K562 (cell line): ENCODE measurements around the gene TRIM33. TPM values are rescaled to one million over a fixed set of nuclear protein-coding genes. Genes with fewer than 3 reads are reported as not detected.

ENCODE experiments used
- ATAC-seq: fragments of 200-7000 bp; cut with Tn5 transposase; 3 replicates; pipeline ENCODE4 v1.9.1; 2020; ENCODE audit warnings: moderate library complexity
- BruUV-seq: library from RNA; stranded (reverse); fragments of 400-500 nt; replicated peaks from 2 replicates; lab custom pipeline; 2021; lab: Mats Ljungman, UMichigan
- CTCF ChIA-PET: fragments of 300-600 bp; formaldehyde crosslinking; extraction: SDS; loops from one replicate; lab custom pipeline; 2021; ENCODE audit warnings: low intra/inter-chr PET ratio; lab: Yijun Ruan, JAX
- POLR2A ChIA-PET: fragments of 300-600, 350-650 bp; sonication (Branson Sonifier 250); formaldehyde crosslinking; extraction: SDS; loops from one replicate; lab custom pipeline; 2021; ENCODE audit warnings: antibody characterized with exemption, inconsistent platforms; lab: Yijun Ruan, JAX
- DNase-seq, 4 experiments: peaks; one replicate each; pipeline versions ENCODE4 v3.0.0 to v3.0.0-alpha.2; 2011 to 2018; ENCODE audit warnings: low spot score in 3 of 4, mixed read lengths in 3 of 4; ENCODE audit errors: extremely low read depth in 1 of 4
- FAIRE-seq: peaks from 2 replicates; lab custom pipeline; 2011; peaks lifted over from hg19 to GRCh38; lab: Jason Lieb, UNC
- H2AFZ ChIP-seq: 2 replicates; pipeline ENCODE4 v1.6.0; 2011; ENCODE audit warnings: low read depth, low read length, control low read depth, inconsistent platforms
- H3K27ac ChIP-seq: fragments of 200-600 bp; 3 replicates; pipeline ENCODE4 v1.8.0; 2011; ENCODE audit warnings: low read depth, mild to moderate bottlenecking, control low read depth, inconsistent platforms, low read length, moderate library complexity, mixed read lengths; ENCODE audit errors: extremely low read depth
- H3K27me3 ChIP-seq, 2 experiments: fragments of 300-600 bp in 1 of 2; 2 replicates in 1 of 2; 3 replicates in 1 of 2; pipeline versions ENCODE4 v1.6.0 to v1.8.0; 2011; ENCODE audit warnings: inconsistent platforms in 2 of 2, low read length in 2 of 2, mild to moderate bottlenecking in 1 of 2, mixed read lengths in 1 of 2, moderate library complexity in 1 of 2; ENCODE audit not compliant: control insufficient read depth in 2 of 2, insufficient read depth in 2 of 2
- H3K36me3 ChIP-seq: fragments of 300-600 bp; 3 replicates; pipeline ENCODE4 v1.8.0; 2011; ENCODE audit warnings: mild to moderate bottlenecking, low read length, inconsistent platforms; ENCODE audit not compliant: control insufficient read depth, insufficient read depth
- H3K4me1 ChIP-seq, 2 experiments: fragments of 200-600 bp in 1 of 2; replicated peaks in 1 of 2; 2 replicates in 1 of 2; 3 replicates in 1 of 2; pipeline versions ENCODE4 v1.5.1 to v1.8.0; 2011; ENCODE audit warnings: inconsistent platforms in 2 of 2, low read length in 2 of 2, mild to moderate bottlenecking in 1 of 2, mixed read lengths in 1 of 2, moderate library complexity in 1 of 2; ENCODE audit not compliant: control insufficient read depth in 2 of 2, insufficient read depth in 2 of 2
- H3K4me2 ChIP-seq: 2 replicates; pipeline ENCODE4 v1.6.1; 2011; ENCODE audit warnings: low read length, control low read depth, inconsistent platforms, mixed read lengths; ENCODE audit not compliant: insufficient read depth
- H3K4me3 ChIP-seq: fragments of 200-600 bp; sonication (generic), shearing (Covaris generic); 2 replicates; pipeline ENCODE4 v1.5.1; 2016; ENCODE audit warnings: control low read depth, inconsistent platforms
- H3K79me2 ChIP-seq: fragments of 200-600 bp; 3 replicates; pipeline ENCODE4 v1.8.0; 2011; ENCODE audit warnings: low read length, inconsistent platforms; ENCODE audit not compliant: control insufficient read depth, insufficient read depth
- H3K9ac ChIP-seq, 2 experiments: 2 replicates each; pipeline versions ENCODE4 v1.6.0 to v1.6.1; 2011; ENCODE audit warnings: low read depth in 2 of 2, low read length in 2 of 2, control low read depth in 1 of 2, inconsistent platforms in 1 of 2, mild to moderate bottlenecking in 1 of 2, mixed read lengths in 1 of 2; ENCODE audit not compliant: insufficient read depth in 1 of 2
- H3K9me1 ChIP-seq: one replicate; pipeline ENCODE4 v1.6.0; 2011; ENCODE audit warnings: inconsistent platforms, mild to moderate bottlenecking, low read length, moderate library complexity; ENCODE audit not compliant: control insufficient read depth, insufficient read depth
- H3K9me3 ChIP-seq: replicated peaks from 2 replicates; pipeline ENCODE4 v1.5.1; 2011; ENCODE audit warnings: low read depth, low read length, inconsistent platforms; ENCODE audit not compliant: control insufficient read depth, insufficient read depth
- H4K20me1 ChIP-seq: replicated peaks from 2 replicates; pipeline ENCODE4 v1.6.1; 2011; ENCODE audit warnings: low read length, inconsistent platforms, mixed read lengths; ENCODE audit not compliant: control insufficient read depth, insufficient read depth
- HNRNPLL ChIP-seq: fragments of 200-400 bp; formaldehyde crosslinking; IDR thresholded peaks from 2 replicates; pipeline ENCODE4 v1.6.1; 2017; ENCODE audit warnings: low read length, low read depth, mild to moderate bottlenecking; ENCODE audit not compliant: poor library complexity, severe bottlenecking
- MIER1 ChIP-seq: fragments of 450-650 bp; IDR thresholded peaks from 2 replicates; pipeline ENCODE4 v1.6.1; 2016; ENCODE audit warnings: antibody characterized with exemption, mild to moderate bottlenecking, low read depth
- RAD21 ChIP-seq, 2 experiments: fragments of 250-450 bp in 1 of 2; fragments of 450-650 bp in 1 of 2; sonication (Bioruptor Pico) in 1 of 2; formaldehyde crosslinking in 1 of 2; IDR thresholded peaks in 1 of 2; conservative IDR thresholded peaks in 1 of 2; 2 replicates each; pipeline versions ENCODE4 v1.4.0 to v1.8.0; 2020 to 2022; ENCODE audit warnings: mild to moderate bottlenecking in 2 of 2, moderate library complexity in 1 of 2
- RBBP5 ChIP-seq: fragments of 200-600 bp; sonication (generic); IDR thresholded peaks from 2 replicates; pipeline ENCODE4 v1.6.1; 2012; ENCODE audit warnings: borderline replicate concordance, mild to moderate bottlenecking, low read length, control low read depth, inconsistent platforms; ENCODE audit not compliant: insufficient read depth, poor library complexity, severe bottlenecking
- RBM15 ChIP-seq: fragments of 200-400 bp; formaldehyde crosslinking; IDR thresholded peaks from 2 replicates; pipeline ENCODE4 v1.6.1; 2018; ENCODE audit warnings: mild to moderate bottlenecking, low read length, moderate library complexity; ENCODE audit not compliant: insufficient read depth
- RBM34 ChIP-seq: fragments of 200-400 bp; formaldehyde crosslinking; IDR thresholded peaks from 2 replicates; pipeline ENCODE4 v1.6.1; 2018; ENCODE audit warnings: low read length, borderline replicate concordance; ENCODE audit not compliant: insufficient read depth
- SIN3B ChIP-seq: fragments of 450-650 bp; IDR thresholded peaks from 2 replicates; pipeline ENCODE4 v1.6.1; 2017; ENCODE audit warnings: low read depth, mild to moderate bottlenecking, moderate library complexity
- TCFL5 ChIP-seq: fragments of 250-450 bp; sonication (Bioruptor Pico); conservative IDR thresholded peaks from 2 replicates; pipeline ENCODE4 v1.6.1; 2021; ENCODE audit warnings: mild to moderate bottlenecking, moderate library complexity, matching md5 sums
- ZFX ChIP-seq: sonication (generic); formaldehyde crosslinking; IDR thresholded peaks from 2 replicates; pipeline ENCODE4 v1.8.0; 2022; ENCODE audit warnings: mild to moderate bottlenecking, missing genetic modification reagents, moderate library complexity
- ZNF165 ChIP-seq: fragments of 250-450 bp; sonication (Bioruptor Pico); IDR thresholded peaks from 2 replicates; pipeline ENCODE4 v1.4.0; 2020; ENCODE audit warnings: borderline replicate concordance
- ZNF239 ChIP-seq: fragments of 250-450 bp; sonication (Bioruptor Pico); IDR thresholded peaks from 2 replicates; pipeline ENCODE4 v1.4.0; 2020; ENCODE audit warnings: mild to moderate bottlenecking
- ZNF445 ChIP-seq: fragments of 250-450 bp; sonication (Bioruptor Pico); IDR thresholded peaks from 2 replicates; pipeline ENCODE4 v1.4.0; 2020; ENCODE audit warnings: low read depth, mild to moderate bottlenecking, moderate library complexity
- WGBS: fragments of 100-300 bp; shearing (Covaris generic); methylation state at CpG from one replicate; pipeline ENCODE4 v1.1.6; 2016; ENCODE audit warnings: low coverage, mixed read lengths; ENCODE audit not compliant: insufficient coverage; ENCODE audit errors: missing lambda C conversion rate; 5-methylcytosine and 5-hydroxymethylcytosine counted together
- in situ Hi-C: fragments of 300-500 bp; cut with MboI; formaldehyde crosslinking; loops from 4 replicates; pipeline ENCODE4 v1.15.0; 2018; ENCODE audit warnings: inconsistent platforms, mixed read lengths
- intact Hi-C: fragments of 100-400 bp; cut with micrococcal nuclease; formaldehyde crosslinking; loops from 2 replicates; pipeline ENCODE4 v1.14.2; 2022
- polyA plus RNA-seq, 8 experiments: library from polyadenylated mRNA; depleted of rRNA in 4 of 8; stranded (reverse) in 5 of 8; unstranded in 3 of 8; fragments of >200 nt; fragmentation: Nextera tagmentation in 2 of 8; fragmentation: Illumina TruSeq in 1 of 8; extraction: Ambion mirVana in 2 of 8; extraction: Trizol in 1 of 8; gene quantifications; 2 replicates each; pipeline versions ENCODE4 v1.2.1 to v1.2.3, GENCODE V29; 2011 to 2014; ENCODE audit warnings: inconsistent platforms in 1 of 8, missing spikeins in 1 of 8
- total RNA-seq, 7 experiments: library from RNA; depleted of rRNA in 6 of 7; stranded (reverse); fragments of >200 nt in 6 of 7; fragmentation: Illumina TruSeq in 2 of 7; extraction: Trizol in 2 of 7; gene quantifications; 2 replicates each; pipeline versions ENCODE4 v1.2.1 to v1.2.3, GENCODE V29; 2011 to 2021; ENCODE audit warnings: low replicate concordance in 1 of 7
- TF ChIP-seq, protein P1 (sequence below): fragments of 250-450 bp; sonication (Bioruptor Pico); IDR thresholded peaks from 2 replicates; pipeline ENCODE4 v1.5.0; 2021; ENCODE audit warnings: mild to moderate bottlenecking, moderate library complexity
- TF ChIP-seq, protein P2 (sequence below): fragments of 200-800 bp; sonication (Bioruptor generic); IDR thresholded peaks from 2 replicates; pipeline ENCODE4 v1.6.1; 2017; ENCODE audit warnings: missing genetic modification characterization, missing compliant biosample characterization
- TF ChIP-seq, protein P3 (sequence below): fragments of 250-450 bp; sonication (Bioruptor Pico); IDR thresholded peaks from 2 replicates; pipeline ENCODE4 v1.5.0; 2020; ENCODE audit warnings: mild to moderate bottlenecking

Gene TRIM33
- total and polyA plus RNA-seq, 9 of the 15 experiments (the other 6 are each of a cell fraction or from before 2014, with no cell fraction given): 9.3 to 58.4 (median 40.2) TPM

DNA sequence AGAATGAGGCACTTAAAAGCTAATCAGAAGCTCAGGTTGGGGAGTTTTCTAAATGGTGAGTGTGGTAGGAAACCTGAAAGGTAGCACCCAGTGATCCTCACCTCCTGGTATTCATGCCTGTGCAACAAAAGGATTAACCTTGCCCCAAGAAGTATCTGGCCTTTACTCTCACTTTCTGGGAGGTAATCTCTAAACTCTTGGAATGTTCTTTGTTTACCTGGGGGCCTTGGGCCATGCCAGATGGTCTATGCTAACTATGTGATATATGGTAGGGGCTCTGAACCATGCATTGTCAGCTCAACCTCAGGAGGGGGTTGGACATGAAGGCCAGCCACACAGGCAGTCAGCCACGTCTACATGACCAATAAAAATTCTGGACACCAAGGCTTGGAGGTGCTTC lies 24.4 kb upstream of the TRIM33 start (continued):
- no peak for TF ChIP-seq RBM15
- TF ChIP-seq, protein P1, sequence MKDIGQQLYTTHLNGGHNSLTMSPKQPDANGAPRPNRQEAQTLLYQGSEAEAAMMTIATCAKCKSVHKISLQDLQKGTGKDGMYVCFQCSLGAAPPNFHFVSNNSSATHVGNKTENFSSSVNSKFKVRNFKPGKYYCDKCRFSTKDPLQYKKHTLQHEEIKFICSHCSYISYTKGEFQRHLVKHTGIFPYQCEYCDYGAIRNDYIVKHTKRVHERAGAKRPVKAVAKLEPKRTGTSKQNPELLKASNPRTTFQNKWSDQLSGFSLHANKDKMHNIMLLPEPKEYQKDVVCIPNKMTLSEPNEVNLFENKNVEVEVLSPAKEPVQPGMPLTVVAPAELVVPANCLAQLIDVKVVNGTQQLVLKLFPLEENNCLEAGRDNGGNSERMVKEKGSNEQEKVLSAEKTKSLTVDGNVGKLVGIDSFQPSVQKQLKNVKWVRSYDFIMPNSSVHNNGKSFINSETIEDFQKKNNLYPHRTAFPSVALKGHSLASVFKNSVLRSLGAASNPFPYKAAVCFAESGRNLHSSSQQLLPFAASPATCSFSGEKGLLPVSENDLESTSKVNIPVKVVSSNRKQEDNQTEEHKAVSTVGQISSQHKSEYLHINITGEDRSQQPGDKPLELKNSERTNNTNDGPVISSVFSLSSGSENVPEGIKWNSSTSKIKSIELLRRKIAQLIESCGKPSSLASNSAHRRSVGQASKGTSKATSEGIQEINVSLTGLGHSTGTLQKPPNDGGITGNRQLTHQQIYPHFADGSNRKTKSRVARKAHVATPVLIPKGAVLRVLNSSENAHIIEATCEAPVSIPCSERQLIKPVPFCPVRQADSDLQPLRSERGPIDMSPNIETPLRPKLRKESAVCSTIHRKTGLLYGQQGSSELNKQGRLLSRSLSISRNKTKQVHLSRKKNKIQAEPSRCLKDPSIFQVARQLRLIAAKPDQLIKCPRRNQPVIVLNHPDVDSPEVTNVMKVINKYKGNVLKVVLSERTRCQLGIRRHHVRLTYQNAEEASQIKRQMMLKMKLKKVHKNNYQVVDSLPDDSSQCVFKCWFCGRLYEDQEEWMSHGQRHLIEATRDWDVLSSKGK (CRISPR knock-in tag): no peak

DNA sequence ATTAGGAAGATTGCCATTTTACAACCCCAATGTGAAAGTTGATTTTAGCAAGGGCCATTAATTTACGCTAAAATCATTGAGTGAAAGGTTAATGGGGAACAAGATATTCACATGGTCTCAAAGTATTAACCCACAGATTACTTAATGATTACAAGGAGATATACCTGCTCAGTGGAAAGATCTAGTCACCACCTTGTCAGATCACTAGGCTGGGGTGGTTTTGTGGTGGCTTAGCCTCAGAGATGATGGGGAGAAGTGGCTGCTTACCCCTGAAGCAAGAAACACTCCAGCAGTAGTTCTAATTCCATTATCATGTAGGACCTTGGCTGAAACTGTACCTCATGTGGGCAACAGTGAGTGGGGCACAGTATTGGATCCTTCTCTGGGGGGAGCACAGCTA lies 20.1 kb upstream of the TRIM33 start:
- ATAC-seq (no peak; the same call in 2 of the 3 replicates), DNase-seq (no peak), FAIRE-seq (no peak)
- ChIA-PET CTCF (no interaction called here), POLR2A (interaction anchor here (0.8 kb wide), 1 partner anchor 8 kb away, joined by 4 read pairs; no protein-coding TSS in a partner anchor)
- Histone ChIP-seq H3K36me3 (no peaks in the 10 kb centered on the region), H4K20me1 (no peaks in the 10 kb centered on the region), H3K27ac (no peak overlapping the region), H3K9me1 (no peaks in the 10 kb centered on the region), H3K4me1 (no peaks in the 10 kb centered on the region; a peak in 1 of 5 replicates), H3K9me3 (no peaks in the 10 kb centered on the region), H3K4me2 (no peak overlapping the region), H3K9ac (no peak overlapping the region), H2AFZ (no peak overlapping the region), H3K79me2 (no peaks in the 10 kb centered on the region), H3K27me3 (no peaks in the 10 kb centered on the region), H3K4me3 (no peak overlapping the region)
- no TSS peak for BruUV-seq
- 0% methylated on average over 1 of the region's 1 CpG for WGBS
- in situ Hi-C loops: no loop called here
- intact Hi-C loops: no loop called here
- no peak for TF ChIP-seq ZNF239 (CRISPR knock-in tag)
- TF ChIP-seq MIER1: no peak
- no peak for TF ChIP-seq ZNF445 (CRISPR knock-in tag)
- no peak for TF ChIP-seq ZFX
- no peak for TF ChIP-seq HNRNPLL
- TF ChIP-seq TCFL5 (CRISPR knock-in tag): no peak
- TF ChIP-seq, protein P2, sequence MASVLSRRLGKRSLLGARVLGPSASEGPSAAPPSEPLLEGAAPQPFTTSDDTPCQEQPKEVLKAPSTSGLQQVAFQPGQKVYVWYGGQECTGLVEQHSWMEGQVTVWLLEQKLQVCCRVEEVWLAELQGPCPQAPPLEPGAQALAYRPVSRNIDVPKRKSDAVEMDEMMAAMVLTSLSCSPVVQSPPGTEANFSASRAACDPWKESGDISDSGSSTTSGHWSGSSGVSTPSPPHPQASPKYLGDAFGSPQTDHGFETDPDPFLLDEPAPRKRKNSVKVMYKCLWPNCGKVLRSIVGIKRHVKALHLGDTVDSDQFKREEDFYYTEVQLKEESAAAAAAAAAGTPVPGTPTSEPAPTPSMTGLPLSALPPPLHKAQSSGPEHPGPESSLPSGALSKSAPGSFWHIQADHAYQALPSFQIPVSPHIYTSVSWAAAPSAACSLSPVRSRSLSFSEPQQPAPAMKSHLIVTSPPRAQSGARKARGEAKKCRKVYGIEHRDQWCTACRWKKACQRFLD (CRISPR knock-in tag): no peak
- no peak for TF ChIP-seq SIN3B
- no peak for TF ChIP-seq ZNF165
- TF ChIP-seq, protein P3, sequence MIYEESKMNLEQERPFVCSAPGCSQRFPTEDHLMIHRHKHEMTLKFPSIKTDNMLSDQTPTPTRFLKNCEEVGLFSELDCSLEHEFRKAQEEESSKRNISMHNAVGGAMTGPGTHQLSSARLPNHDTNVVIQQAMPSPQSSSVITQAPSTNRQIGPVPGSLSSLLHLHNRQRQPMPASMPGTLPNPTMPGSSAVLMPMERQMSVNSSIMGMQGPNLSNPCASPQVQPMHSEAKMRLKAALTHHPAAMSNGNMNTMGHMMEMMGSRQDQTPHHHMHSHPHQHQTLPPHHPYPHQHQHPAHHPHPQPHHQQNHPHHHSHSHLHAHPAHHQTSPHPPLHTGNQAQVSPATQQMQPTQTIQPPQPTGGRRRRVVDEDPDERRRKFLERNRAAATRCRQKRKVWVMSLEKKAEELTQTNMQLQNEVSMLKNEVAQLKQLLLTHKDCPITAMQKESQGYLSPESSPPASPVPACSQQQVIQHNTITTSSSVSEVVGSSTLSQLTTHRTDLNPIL (CRISPR knock-in tag): no peak
- no peak for TF ChIP-seq RBBP5
- no peak for TF ChIP-seq RBM34
- no peak for TF ChIP-seq RAD21 (CRISPR knock-in tag; conservative IDR thresholded peaks at IDR 0.05 in 1 of 2, IDR thresholded peaks at IDR 0.05 in 1 of 2)
